Transverse colon (tissue), 3 donors: Measurements from ENCODE around the gene TDRD1.

Source experiments
- POLR2A ChIP-seq: fragments of 450-650 bp; IDR thresholded peaks from one replicate; pipeline ENCODE4 v1.6.1; 2016; ENCODE audit warnings: antibody characterized with exemption, mild to moderate bottlenecking, moderate library complexity
- TF ChIP-seq, protein P1 (sequence below), 5 experiments: fragments of 200-600 bp in 3 of 5; fragments of 450-650 bp in 2 of 5; sonication (generic) in 3 of 5; IDR thresholded peaks; 1 replicate in 2 of 5; 2 replicates in 3 of 5; pipeline ENCODE4 v1.5.1; 2016 to 2017; ENCODE audit warnings: antibody characterized with exemption in 5 of 5, inconsistent platforms in 3 of 5, mild to moderate bottlenecking in 2 of 5, moderate library complexity in 1 of 5

DNA sequence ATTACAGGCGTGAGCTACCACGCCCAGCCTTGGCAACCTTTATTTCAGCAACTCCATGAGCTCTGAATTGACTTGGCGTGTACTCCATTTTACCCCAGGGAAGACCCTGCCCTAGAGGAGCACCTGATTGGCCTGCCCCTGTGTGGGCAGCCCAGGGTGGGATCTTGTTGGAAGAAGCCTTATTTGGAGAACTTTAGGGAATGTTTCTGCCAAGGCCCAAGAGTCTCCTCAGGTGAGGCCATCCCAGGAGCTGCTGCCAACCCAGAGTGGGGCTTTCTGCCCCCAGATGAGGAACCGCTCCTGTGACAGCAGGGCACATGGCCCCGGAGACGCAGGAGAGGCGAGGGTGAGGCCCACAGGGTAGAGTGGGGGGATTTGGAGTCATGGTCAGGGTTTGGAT lies 101.9 kb downstream of the TDRD1 start:
- TF ChIP-seq POLR2A = no peak
- TF ChIP-seq, protein P1, sequence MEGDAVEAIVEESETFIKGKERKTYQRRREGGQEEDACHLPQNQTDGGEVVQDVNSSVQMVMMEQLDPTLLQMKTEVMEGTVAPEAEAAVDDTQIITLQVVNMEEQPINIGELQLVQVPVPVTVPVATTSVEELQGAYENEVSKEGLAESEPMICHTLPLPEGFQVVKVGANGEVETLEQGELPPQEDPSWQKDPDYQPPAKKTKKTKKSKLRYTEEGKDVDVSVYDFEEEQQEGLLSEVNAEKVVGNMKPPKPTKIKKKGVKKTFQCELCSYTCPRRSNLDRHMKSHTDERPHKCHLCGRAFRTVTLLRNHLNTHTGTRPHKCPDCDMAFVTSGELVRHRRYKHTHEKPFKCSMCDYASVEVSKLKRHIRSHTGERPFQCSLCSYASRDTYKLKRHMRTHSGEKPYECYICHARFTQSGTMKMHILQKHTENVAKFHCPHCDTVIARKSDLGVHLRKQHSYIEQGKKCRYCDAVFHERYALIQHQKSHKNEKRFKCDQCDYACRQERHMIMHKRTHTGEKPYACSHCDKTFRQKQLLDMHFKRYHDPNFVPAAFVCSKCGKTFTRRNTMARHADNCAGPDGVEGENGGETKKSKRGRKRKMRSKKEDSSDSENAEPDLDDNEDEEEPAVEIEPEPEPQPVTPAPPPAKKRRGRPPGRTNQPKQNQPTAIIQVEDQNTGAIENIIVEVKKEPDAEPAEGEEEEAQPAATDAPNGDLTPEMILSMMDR (IDR thresholded peaks at IDR 0.05) = no peak
